NCI-H1048 (cell line): ENCODE data around the gene CD160.
"Not testable (repeated sequence)": the region's sequence is repeated elsewhere in the genome, so short reads cannot be mapped to it uniquely, and the experiment has no call there.

Experiments used
- DNase-seq: peaks from one replicate; lab custom pipeline; 2025; lab: John Stamatoyannopoulos, UW

Gene CD160, protein sequence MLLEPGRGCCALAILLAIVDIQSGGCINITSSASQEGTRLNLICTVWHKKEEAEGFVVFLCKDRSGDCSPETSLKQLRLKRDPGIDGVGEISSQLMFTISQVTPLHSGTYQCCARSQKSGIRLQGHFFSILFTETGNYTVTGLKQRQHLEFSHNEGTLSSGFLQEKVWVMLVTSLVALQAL

GRCh38 chr1:145719230-145720079 lies at the start of gene CD160:
Gene CD160 (plus strand): TSS chr1:145719499. CDS start chr1:145728328, 8,829 bp downstream.
- DNase-seq, result no peak

GRCh38 chr1:145670995-145671745 lies 48.1 kb upstream of the CD160 start:
- not testable (repeated sequence) for DNase-seq

GRCh38 chr1:145673217-145673616 lies 46.1 kb upstream of the CD160 start:
- DNase-seq, result not testable (repeated sequence)

DNA sequence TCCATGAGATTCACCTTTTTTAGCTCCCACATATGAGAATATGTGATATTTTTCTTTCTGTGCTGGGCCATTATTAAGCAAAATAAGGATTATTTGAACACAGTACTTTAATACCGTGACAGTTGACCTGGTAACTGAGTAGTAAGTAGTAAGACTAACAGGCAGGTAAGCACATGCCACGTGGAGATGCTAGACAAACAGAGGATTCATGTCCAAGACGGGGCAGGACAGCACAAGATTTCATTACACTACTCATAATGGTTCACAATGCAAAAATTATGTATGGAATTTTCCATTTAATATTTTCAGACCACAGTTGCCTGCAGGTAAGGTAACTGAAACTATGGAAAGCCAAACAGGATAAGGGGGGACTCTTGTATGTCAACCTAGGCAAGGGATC lies 34.4 kb upstream of the CD160 start:
- DNase-seq, result not testable (repeated sequence)

GRCh38 chr1:145686078-145686477 lies 33.2 kb upstream of the CD160 start:
- not testable (repeated sequence) for DNase-seq

DNA sequence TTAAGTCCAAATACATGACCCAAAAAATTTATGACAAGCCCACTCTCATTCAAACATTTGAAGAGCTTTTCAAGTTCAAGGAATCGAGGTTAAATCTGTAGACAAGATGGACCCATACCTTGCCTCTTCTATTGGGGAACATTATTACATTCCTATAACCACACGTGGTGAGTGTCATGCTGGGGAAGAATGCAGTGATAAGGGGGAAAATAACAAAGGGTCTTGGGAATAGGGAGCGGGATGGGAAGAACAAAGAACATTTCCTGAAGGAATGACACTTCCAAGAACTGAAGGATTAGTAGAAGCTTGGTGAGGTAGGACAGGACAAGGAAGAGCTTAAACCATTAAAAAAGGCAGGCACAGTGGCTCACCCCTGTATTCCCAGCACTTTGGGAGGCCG lies 31.0 kb upstream of the CD160 start:
- no peak for DNase-seq

- no peak for DNase-seq
These were observed 30.4 kb upstream of the CD160 start for GRCh38 chr1:145688924-145689323.

GRCh38 chr1:145689922-145690321 lies 29.4 kb upstream of the CD160 start:
- no peak for DNase-seq

DNA sequence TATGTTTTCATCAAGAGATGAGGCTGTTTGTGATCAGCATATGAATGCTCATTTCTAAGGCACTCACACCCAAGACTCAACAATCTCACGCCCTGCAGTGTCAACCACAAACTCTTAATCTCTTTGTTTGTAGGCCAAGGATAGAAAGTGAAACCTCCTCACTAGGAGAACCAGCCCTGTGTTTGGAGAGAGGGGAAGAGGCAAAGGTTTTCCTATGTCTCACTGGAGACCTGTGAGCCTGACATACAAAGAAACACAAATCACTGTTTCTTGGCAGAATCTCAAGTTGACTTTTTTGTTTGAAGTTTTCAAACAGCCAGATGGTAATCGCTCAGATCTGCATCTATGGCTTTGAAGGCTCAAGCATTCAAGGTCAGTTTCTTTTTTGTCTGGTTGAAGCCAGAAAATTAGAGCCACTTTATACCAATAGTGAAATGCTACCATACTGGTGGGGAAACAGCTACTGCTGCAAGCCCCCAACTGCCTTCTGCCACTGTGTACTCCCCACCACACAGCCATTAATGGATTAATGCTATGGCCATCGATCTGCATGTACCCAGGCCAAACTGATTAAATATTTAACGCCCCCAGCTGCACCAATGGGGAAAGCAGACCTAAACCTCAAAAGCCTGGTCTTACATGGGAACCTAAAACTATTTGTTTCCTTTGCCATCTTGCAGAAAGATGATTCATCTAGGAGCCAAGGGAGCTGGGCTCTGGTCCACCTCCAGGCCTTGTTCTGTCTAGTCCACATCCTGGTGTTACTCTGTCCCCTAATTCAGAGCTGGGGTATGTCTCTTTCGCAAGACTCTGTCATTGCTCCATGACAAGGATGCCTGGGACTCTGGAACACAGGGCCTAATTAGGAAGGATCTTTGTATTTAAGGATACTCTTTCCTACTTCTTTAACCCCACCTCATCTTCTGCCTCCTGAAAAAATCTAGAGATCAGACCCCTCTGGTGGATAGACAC lies 28.4 kb upstream of the CD160 start:
- DNase-seq, result no peak

GRCh38 chr1:145692785-145693443 lies 26.4 kb upstream of the CD160 start:
- no peak for DNase-seq

DNA sequence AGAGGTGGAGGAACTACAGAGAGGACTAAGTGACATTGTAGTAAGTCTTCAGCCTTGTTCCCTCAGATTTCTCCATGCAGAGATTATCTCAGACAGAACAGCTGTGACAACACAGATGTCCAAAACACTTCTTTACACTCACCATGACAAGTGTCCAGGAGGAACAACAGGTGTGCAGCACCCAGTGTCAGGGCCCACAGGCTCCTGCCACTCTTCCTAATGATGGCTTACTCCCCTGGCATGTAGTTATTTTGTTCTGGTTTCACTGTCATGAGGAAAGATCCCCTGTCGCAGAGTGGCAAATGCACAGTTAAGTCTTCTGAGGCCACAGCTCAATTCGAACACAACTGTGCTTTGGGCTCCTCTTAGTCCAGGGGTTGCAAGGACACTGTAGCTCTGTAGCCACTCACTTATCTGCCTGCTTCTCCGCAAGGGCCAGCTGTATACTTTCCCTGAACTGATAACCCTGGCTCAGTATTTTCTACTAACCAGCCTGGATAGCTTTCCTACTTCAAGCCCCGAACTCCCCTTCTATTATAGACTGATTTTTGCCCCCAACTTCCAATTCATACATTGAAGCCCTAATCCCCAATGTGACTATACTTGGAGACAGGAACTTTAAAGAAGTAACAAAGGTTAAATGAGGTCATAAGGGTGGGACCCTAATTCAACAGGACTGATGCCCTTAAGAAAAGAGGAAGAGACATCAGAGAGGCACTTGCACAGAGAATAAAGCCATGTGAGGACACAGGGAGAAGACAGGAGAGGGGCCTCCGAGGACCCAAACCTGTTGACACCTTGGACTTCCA lies 23.3 kb upstream of the CD160 start:
- no peak for DNase-seq

DNA sequence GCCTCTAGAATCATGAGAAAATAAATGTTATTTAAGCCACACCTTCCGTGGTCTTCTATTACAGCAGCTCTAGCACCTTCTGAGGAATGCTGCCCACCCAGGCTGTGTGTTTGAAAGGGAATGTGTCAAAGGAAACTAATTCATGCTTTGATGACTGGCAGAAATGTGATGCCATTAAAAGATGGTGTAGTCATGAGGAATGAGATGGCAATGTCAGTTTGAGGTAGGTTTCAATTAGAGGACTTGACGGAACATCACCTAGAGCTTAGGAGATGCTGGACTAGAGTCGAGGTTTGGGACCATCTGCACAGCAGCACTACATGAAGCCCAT lies 22.7 kb upstream of the CD160 start:
- DNase-seq, result no peak

- DNase-seq, result no peak
These were observed 17.9 kb upstream of the CD160 start for GRCh38 chr1:145701306-145701862.

- DNase-seq, result no peak
These were observed 17.2 kb upstream of the CD160 start for GRCh38 chr1:145702052-145702451.

DNA sequence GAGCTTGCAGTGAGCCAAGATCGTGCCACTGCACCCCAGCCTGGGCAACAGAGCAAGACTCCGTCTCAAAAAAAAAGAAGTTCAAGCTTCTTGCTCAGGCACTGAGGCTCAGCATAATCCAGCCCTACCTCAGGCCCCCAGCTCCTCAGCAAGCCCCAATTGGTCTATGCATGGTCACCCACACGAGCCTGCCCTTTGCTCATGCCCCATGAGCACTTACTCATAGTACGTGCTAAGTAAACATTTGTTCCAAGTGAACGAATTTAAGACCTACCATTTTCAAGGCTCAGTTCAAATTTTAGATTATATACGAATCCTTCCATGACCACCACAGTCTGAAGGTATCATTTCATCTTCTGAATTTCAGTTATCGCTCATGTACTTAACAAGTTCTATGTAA lies 16.5 kb upstream of the CD160 start:
- DNase-seq, result no peak

- DNase-seq, result no peak
These were observed 13.7 kb upstream of the CD160 start for GRCh38 chr1:145705622-145706021.

- no peak for DNase-seq
These were observed 13.1 kb upstream of the CD160 start for GRCh38 chr1:145706086-145706664.

- no peak for DNase-seq
These were observed 12.0 kb upstream of the CD160 start, which contains the start of gene PDZK1 for GRCh38 chr1:145707183-145707867. Gene PDZK1 (minus strand): TSS chr1:145707368. CDS start chr1:145688021, 19,347 bp downstream.

GRCh38 chr1:145708063-145708462 lies 11.2 kb upstream of the CD160 start:
- DNase-seq, result no peak
